ENCODE data around the gene MRPS34.
"Not testable (repeated sequence)": the region's sequence is repeated elsewhere in the genome, so short reads cannot be mapped to it uniquely, and the experiment has no call there.

The MRPS34 gene

GRCh38 chr16:1772908-1773702, at the start of gene MRPS34:
MRPS34 (minus strand) TSS chr16:1773134; CDS start chr16:1773119, 15 bp downstream.
- peak; percentile 66 for DNase-seq (ENCODE audit: low read depth)

GRCh38 chr16:1821861-1822611, 49.1 kb upstream of the MRPS34 start:
- DNase-seq (ENCODE audit: low read depth) = no peak

- no peak for DNase-seq (ENCODE audit: low read depth)
Observed at GRCh38 chr16:1820946-1821290, 48.0 kb upstream of the MRPS34 start.

GRCh38 chr16:1820096-1820945, 47.4 kb upstream of the MRPS34 start:
- no peak for DNase-seq (ENCODE audit: low read depth)

- DNase-seq (ENCODE audit: low read depth) = no peak
Observed at GRCh38 chr16:1819611-1820010, 46.7 kb upstream of the MRPS34 start.

GRCh38 chr16:1818873-1819525, 46.1 kb upstream of the MRPS34 start:
- DNase-seq (ENCODE audit: low read depth) = no peak

- DNase-seq (ENCODE audit: low read depth) = no peak
Observed at GRCh38 chr16:1818204-1818872, 45.4 kb upstream of the MRPS34 start.

- DNase-seq (ENCODE audit: low read depth) = no peak
Observed at GRCh38 chr16:1817716-1818115, 44.8 kb upstream of the MRPS34 start.

- no peak for DNase-seq (ENCODE audit: low read depth)
Observed at GRCh38 chr16:1817276-1817589, 44.3 kb upstream of the MRPS34 start.

GRCh38 chr16:1816396-1817275, 43.7 kb upstream of the MRPS34 start:
- DNase-seq (ENCODE audit: low read depth) = no peak

GRCh38 chr16:1815461-1815860, 42.5 kb upstream of the MRPS34 start:
- no peak for DNase-seq (ENCODE audit: low read depth)

GRCh38 chr16:1812732-1813163, 39.8 kb upstream of the MRPS34 start:
- DNase-seq (ENCODE audit: low read depth) = no peak

- no peak for DNase-seq (ENCODE audit: low read depth)
Observed at GRCh38 chr16:1810536-1810935, 37.6 kb upstream of the MRPS34 start.

GRCh38 chr16:1810106-1810505, 37.2 kb upstream of the MRPS34 start:
- DNase-seq (ENCODE audit: low read depth) = no peak

- no peak for DNase-seq (ENCODE audit: low read depth)
Observed at GRCh38 chr16:1809281-1809801, 36.4 kb upstream of the MRPS34 start.

- DNase-seq (ENCODE audit: low read depth) = no peak
Observed at GRCh38 chr16:1808691-1809090, 35.8 kb upstream of the MRPS34 start.

GRCh38 chr16:1807626-1808025, 34.7 kb upstream of the MRPS34 start:
- no peak for DNase-seq (ENCODE audit: low read depth)

GRCh38 chr16:1800701-1801100, 27.8 kb upstream of the MRPS34 start:
- no peak for DNase-seq (ENCODE audit: low read depth)

GRCh38 chr16:1799263-1799662, 26.3 kb upstream of the MRPS34 start:
- DNase-seq (ENCODE audit: low read depth) = not testable (repeated sequence)

All from stimulated activated CD8-positive, alpha-beta memory T cell treated with anti-CD3 and anti-CD28 coated beads, Interleukin-15, amount 100 ng/mL, for 24 hours (primary cell).